Measurements from ENCODE around the gene CHST15. TPM values are rescaled to one million over a fixed set of nuclear protein-coding genes. Genes with fewer than 3 reads are reported as not detected.

The CHST15 gene
- total RNA-seq, 1 donor from 2014 or later, result 4.5 TPM

DNA sequence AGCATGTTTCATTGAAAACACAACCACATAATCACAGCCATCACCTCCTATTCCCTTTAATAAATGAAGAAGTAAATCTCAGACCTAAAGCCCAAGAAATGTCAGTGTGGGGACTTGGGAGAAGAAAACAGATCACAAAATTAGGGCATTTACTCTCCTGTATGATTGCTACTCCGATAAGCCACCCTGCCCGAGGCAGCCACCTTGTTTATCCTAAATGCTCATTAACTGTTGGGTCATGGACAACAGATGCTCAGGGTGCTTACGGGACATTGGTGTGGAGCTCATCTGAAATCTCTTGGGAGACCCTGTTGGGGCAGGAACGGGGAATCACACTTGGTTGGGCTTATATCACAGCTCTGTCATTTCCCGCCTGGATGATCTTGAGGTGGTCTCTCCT lies 17.5 kb upstream of the CHST15 start:
- no peak overlapping the region for H3K27ac ChIP-seq (replicated peaks)
- H3K9me3 ChIP-seq (replicated peaks), result no peaks in the 10 kb centered on the region
- peaks cover 23% of the 10 kb centered on the region for H3K27me3 ChIP-seq (ENCODE audit: low read depth)
- H3K4me1 ChIP-seq, result peaks cover 7% of the 10 kb centered on the region
- TF ChIP-seq, protein P1, sequence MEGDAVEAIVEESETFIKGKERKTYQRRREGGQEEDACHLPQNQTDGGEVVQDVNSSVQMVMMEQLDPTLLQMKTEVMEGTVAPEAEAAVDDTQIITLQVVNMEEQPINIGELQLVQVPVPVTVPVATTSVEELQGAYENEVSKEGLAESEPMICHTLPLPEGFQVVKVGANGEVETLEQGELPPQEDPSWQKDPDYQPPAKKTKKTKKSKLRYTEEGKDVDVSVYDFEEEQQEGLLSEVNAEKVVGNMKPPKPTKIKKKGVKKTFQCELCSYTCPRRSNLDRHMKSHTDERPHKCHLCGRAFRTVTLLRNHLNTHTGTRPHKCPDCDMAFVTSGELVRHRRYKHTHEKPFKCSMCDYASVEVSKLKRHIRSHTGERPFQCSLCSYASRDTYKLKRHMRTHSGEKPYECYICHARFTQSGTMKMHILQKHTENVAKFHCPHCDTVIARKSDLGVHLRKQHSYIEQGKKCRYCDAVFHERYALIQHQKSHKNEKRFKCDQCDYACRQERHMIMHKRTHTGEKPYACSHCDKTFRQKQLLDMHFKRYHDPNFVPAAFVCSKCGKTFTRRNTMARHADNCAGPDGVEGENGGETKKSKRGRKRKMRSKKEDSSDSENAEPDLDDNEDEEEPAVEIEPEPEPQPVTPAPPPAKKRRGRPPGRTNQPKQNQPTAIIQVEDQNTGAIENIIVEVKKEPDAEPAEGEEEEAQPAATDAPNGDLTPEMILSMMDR (IDR thresholded peaks at IDR 0.05; ENCODE audit: borderline replicate concordance), result no peak
- intact Hi-C loops (cut with micrococcal nuclease), result no loop called here
- H3K36me3 ChIP-seq, result no peaks in the 10 kb centered on the region
- H3K4me3 ChIP-seq, result no peak overlapping the region
- no peak for DNase-seq

- H3K27me3 ChIP-seq (ENCODE audit: low read depth), result peaks cover 23% of the 10 kb centered on the region
- TF ChIP-seq, protein P1 (IDR thresholded peaks at IDR 0.05; ENCODE audit: borderline replicate concordance), result no peak
- H3K27ac ChIP-seq (replicated peaks), result no peak overlapping the region
- peaks cover 15% of the 10 kb centered on the region for H3K4me1 ChIP-seq
- H3K36me3 ChIP-seq, result no peaks in the 10 kb centered on the region
- H3K9me3 ChIP-seq (replicated peaks), result no peaks in the 10 kb centered on the region
- intact Hi-C loops (cut with micrococcal nuclease), result no loop called here
- DNase-seq, result no peak
- H3K4me3 ChIP-seq, result no peak overlapping the region
Observed at GRCh38 chr10:124109261-124109660, 15.9 kb upstream of the CHST15 start.

DNA sequence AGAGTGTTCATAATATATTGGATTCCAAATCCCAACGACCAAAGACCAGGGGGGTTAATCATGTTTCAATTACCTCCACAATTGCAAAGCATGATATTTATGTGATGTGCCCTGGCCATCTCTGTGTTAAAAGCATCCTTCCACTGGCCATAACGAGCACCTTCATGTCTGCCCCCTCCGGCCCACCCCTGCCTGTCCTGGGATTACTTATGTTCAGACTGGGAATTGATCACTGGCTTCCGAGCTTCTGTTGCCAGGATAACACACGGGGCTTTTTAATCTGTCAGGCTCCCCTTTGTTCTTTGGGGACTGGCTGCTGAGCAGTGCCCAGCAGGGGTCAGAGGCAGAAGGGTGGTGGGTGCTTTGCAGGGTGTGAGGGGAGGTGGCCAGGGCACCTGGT lies 13.7 kb upstream of the CHST15 start:
- peaks cover 15% of the 10 kb centered on the region for H3K4me1 ChIP-seq
- intact Hi-C loops (cut with micrococcal nuclease), result no loop called here
- H3K36me3 ChIP-seq, result no peaks in the 10 kb centered on the region
- no peak overlapping the region for H3K27ac ChIP-seq (replicated peaks)
- no peaks in the 10 kb centered on the region for H3K9me3 ChIP-seq (replicated peaks)
- no peak for DNase-seq
- H3K27me3 ChIP-seq (ENCODE audit: low read depth), result peaks cover 23% of the 10 kb centered on the region
- no peak overlapping the region for H3K4me3 ChIP-seq
- TF ChIP-seq, protein P1 (IDR thresholded peaks at IDR 0.05; ENCODE audit: borderline replicate concordance), result no peak

DNA sequence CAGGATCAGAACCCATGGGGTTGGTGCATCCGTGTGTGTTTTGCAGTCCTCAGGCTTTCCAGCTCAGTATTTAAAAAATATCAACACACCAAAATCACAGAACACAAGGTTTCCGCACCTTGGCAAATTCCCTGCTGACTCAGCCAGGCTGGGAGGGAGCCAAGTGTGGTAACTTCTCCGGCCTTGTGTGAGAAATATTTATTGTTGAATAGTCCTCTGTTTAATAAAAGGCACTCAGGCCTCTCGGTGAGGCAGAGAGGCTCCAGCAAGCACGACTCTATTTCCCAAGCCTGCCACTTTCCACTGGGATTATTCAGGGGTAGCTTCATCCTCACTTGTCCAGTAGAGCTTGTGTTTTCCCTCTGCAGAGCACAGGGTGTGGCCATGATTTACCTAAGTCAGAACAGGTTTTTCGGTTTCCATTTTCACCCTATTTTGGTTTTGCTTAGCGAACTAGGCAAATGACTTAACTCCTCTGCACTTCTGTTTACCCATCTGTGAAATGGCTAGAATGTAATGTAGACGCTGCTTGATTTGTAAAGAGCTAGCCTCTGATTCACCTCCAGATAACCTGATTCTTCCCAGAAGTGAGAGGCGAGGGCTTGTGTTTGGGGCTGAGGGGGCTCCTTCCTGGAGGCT lies 13.0 kb upstream of the CHST15 start:
- Histone ChIP-seq H3K27ac (replicated peaks) (no peak overlapping the region), H3K4me1 (peaks cover 15% of the 10 kb centered on the region), H3K36me3 (no peaks in the 10 kb centered on the region), H3K27me3 (ENCODE audit: low read depth) (peaks cover 19% of the 10 kb centered on the region), H3K4me3 (no peak overlapping the region), H3K9me3 (replicated peaks) (no peaks in the 10 kb centered on the region)
- no peak for DNase-seq
- TF ChIP-seq, protein P1 (IDR thresholded peaks at IDR 0.05; ENCODE audit: borderline replicate concordance), result no peak
- intact Hi-C loops (cut with micrococcal nuclease), result no loop called here

DNA sequence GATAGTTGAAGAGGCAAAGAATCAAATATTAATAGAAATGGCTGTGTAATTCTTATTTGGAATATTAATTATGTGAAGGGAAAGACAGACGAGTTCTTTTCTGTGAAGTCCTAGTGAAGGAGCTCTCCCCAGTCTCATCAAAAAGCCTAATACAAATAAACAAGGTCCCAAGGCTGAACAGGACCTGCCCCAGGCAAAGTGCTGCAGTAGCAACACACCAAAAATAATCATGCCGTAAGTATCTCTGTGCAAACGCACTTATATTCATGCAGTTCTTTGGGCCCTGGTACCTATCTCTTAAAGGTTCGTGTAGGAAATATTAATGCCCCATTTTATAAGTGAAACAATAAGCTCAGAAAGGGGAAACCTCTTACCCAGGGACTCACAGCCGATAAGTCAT lies 12.2 kb upstream of the CHST15 start:
- peaks cover under 1% of the 10 kb centered on the region for H3K9me3 ChIP-seq (replicated peaks)
- H3K36me3 ChIP-seq, result no peaks in the 10 kb centered on the region
- H3K4me3 ChIP-seq, result no peak overlapping the region
- peaks cover 15% of the 10 kb centered on the region for H3K4me1 ChIP-seq
- DNase-seq, result no peak
- TF ChIP-seq, protein P1 (IDR thresholded peaks at IDR 0.05; ENCODE audit: borderline replicate concordance), result no peak
- intact Hi-C loops (cut with micrococcal nuclease), result no loop called here
- H3K27me3 ChIP-seq (ENCODE audit: low read depth), result peaks cover 19% of the 10 kb centered on the region
- H3K27ac ChIP-seq (replicated peaks), result no peak overlapping the region
